HUDEP-2 (cell line): ENCODE data around the gene FNIP2.
"Not testable (repeated sequence)": the region's sequence is repeated elsewhere in the genome, so short reads cannot be mapped to it uniquely, and the experiment has no call there.

Source experiments
- DNase-seq, 76 experiments: peaks; one replicate each; lab custom pipeline; 2025; ENCODE audit not compliant: unreplicated experiment in 76 of 76; lab: John Stamatoyannopoulos, UW

Gene FNIP2

GRCh38 chr4:158768555-158769174, at the start of gene FNIP2:
Gene FNIP2 (plus strand): TSS chr4:158769026. CDS start chr4:158769213, 187 bp downstream.
- DNase-seq = peak in 72 of 76 experiments; percentile 4 to 77 (median 58)

GRCh38 chr4:158721680-158722079, 47.1 kb upstream of the FNIP2 start:
- no peak for DNase-seq

- DNase-seq = peak in 8 of 76 experiments; percentile 2 to 39 (median 10)
Measured at GRCh38 chr4:158722291-158722916, 46.4 kb upstream of the FNIP2 start.

GRCh38 chr4:158722917-158723793, 45.7 kb upstream of the FNIP2 start, which contains the start of gene PPID:
Gene PPID (minus strand): TSS chr4:158723396. CDS start chr4:158723288, 108 bp downstream.
- peak in 75 of 76 experiments; percentile 30 to 87 (median 76) for DNase-seq

- DNase-seq = no peak
Measured at GRCh38 chr4:158724637-158725036, 44.2 kb upstream of the FNIP2 start.

- no peak for DNase-seq
Measured at GRCh38 chr4:158726633-158727032, 42.2 kb upstream of the FNIP2 start.

GRCh38 chr4:158728236-158728635, 40.6 kb upstream of the FNIP2 start:
- DNase-seq = peak in 8 of 76 experiments; percentile 2 to 71 (median 12)

GRCh38 chr4:158729716-158730559, 38.9 kb upstream of the FNIP2 start:
- peak in 66 of 76 experiments; percentile 1 to 71 (median 30) for DNase-seq

GRCh38 chr4:158738866-158739265, 30.0 kb upstream of the FNIP2 start:
- DNase-seq = no peak

- no peak for DNase-seq
Measured at GRCh38 chr4:158739600-158739999, 29.2 kb upstream of the FNIP2 start.

GRCh38 chr4:158741326-158742021, 27.4 kb upstream of the FNIP2 start:
- no peak for DNase-seq

- not testable (repeated sequence) for DNase-seq
Measured at GRCh38 chr4:158746537-158746936, 22.3 kb upstream of the FNIP2 start.

GRCh38 chr4:158750379-158750778, 18.4 kb upstream of the FNIP2 start:
- DNase-seq = no peak

- DNase-seq = no peak
Measured at GRCh38 chr4:158754385-158755180, 14.2 kb upstream of the FNIP2 start.

- not testable (repeated sequence) for DNase-seq
Measured at GRCh38 chr4:158755819-158756218, 13.0 kb upstream of the FNIP2 start.

GRCh38 chr4:158756588-158756987, 12.2 kb upstream of the FNIP2 start:
- no peak for DNase-seq

GRCh38 chr4:158758142-158758541, 10.7 kb upstream of the FNIP2 start:
- no peak for DNase-seq

GRCh38 chr4:158758703-158759102, 10.1 kb upstream of the FNIP2 start:
- DNase-seq = no peak

- DNase-seq = not testable (repeated sequence)
Measured at GRCh38 chr4:158759539-158759938, 9.3 kb upstream of the FNIP2 start.
